Thyroid gland (tissue), 4 donors: ENCODE measurements around the gene PSMG3. TPM values are rescaled to one million over a fixed set of nuclear protein-coding genes. Genes with fewer than 3 reads are reported as not detected.

Source experiments
- DNase-seq, 2 donors: peaks; one replicate each; pipeline ENCODE4 v3.0.0-alpha.2; 2019
- H3K27ac ChIP-seq, 3 donors: fragments of 200-600 bp; sonication (generic); 1 replicate in 2 of 3; 2 replicates in 1 of 3; pipeline ENCODE4 v1.5.1; 2016 to 2019; ENCODE audit warnings: mild to moderate bottlenecking in 1 of 3, moderate library complexity in 1 of 3
- H3K27me3 ChIP-seq: fragments of 200-600 bp; sonication (generic); one replicate; pipeline ENCODE4 v1.5.1; 2019
- H3K36me3 ChIP-seq, 2 donors: fragments of 200-600 bp; sonication (generic); one replicate each; pipeline ENCODE4 v1.5.1; 2016 to 2019
- H3K4me1 ChIP-seq, 2 donors: fragments of 200-600 bp; sonication (generic); one replicate each; pipeline ENCODE4 v1.5.1; 2017 to 2019
- H3K4me3 ChIP-seq, 3 donors: fragments of 200-600 bp; sonication (generic); replicated peaks in 1 of 3; 1 replicate in 2 of 3; 2 replicates in 1 of 3; pipeline ENCODE4 v1.5.1; 2016; ENCODE audit warnings: mild to moderate bottlenecking in 1 of 3
- H3K9me3 ChIP-seq: fragments of 200-600 bp; sonication (generic); one replicate; pipeline ENCODE4 v1.5.1; 2017
- CTCF ChIP-seq, 6 experiments: fragments of 200-600 bp in 3 of 6; fragments of 450-650 bp in 3 of 6; sonication (generic) in 3 of 6; IDR thresholded peaks; one replicate each; pipeline ENCODE4 v1.5.1; 2016 to 2019; ENCODE audit warnings: antibody characterized with exemption in 6 of 6, mild to moderate bottlenecking in 2 of 6, inconsistent platforms in 1 of 6, moderate library complexity in 1 of 6
- POLR2A ChIP-seq, 2 donors: fragments of 450-650 bp; IDR thresholded peaks; one replicate each; pipeline ENCODE4 v1.6.1; 2017; ENCODE audit warnings: antibody characterized with exemption in 2 of 2, mild to moderate bottlenecking in 2 of 2, moderate library complexity in 1 of 2
- WGBS, 2 donors: methylation state at CpG; one replicate each; pipeline ENCODE4 v1.1.5; 2017; 5-methylcytosine and 5-hydroxymethylcytosine counted together
- intact Hi-C: fragments of 100-400 bp; cut with DNase I; formaldehyde crosslinking; loops from one replicate; pipeline ENCODE4 v1.15.1; 2023
- total RNA-seq, 4 donors: library from RNA; depleted of rRNA; stranded (reverse); fragments of >200 nt; gene quantifications; one replicate each; pipeline ENCODE4 v1.2.3, GENCODE V29; 2016

PSMG3 gene
- total RNA-seq, 4 donors from 2014 or later, result 28.1 to 65.6 (median 50.2) TPM

- DNase-seq, result no peak
- Histone ChIP-seq H3K36me3 (no peaks in the 10 kb centered on the region), H3K4me3 (no peak overlapping the region), H3K27me3 (no peaks in the 10 kb centered on the region), H3K4me1 (peaks cover 0 to 3% of the 10 kb centered on the region in 2 donors), H3K27ac (no peak overlapping the region), H3K9me3 (no peaks in the 10 kb centered on the region)
- WGBS, 2 donors, result 89 to 92% methylated on average over 6 of the region's 6 CpGs
- intact Hi-C loops, result loop anchor here (10.0 kb wide), 1 partner anchor 776 kb away; the partner anchor contains the start of gene EIF3B
- TF ChIP-seq CTCF (IDR thresholded peaks at IDR 0.05) (no peak), POLR2A (IDR thresholded peaks at IDR 0.05) (no peak)
Measured at GRCh38 chr7:1578513-1578912, 8.7 kb upstream of the PSMG3 start.

GRCh38 chr7:1576521-1577253 is 6.9 kb upstream of the PSMG3 start:
- Histone ChIP-seq H3K27ac (no peak overlapping the region), H3K9me3 (no peaks in the 10 kb centered on the region), H3K36me3 (no peaks in the 10 kb centered on the region), H3K4me1 (peaks cover 0 to 4% of the 10 kb centered on the region in 2 donors), H3K27me3 (no peaks in the 10 kb centered on the region), H3K4me3 (no peak overlapping the region)
- no peak for TF ChIP-seq CTCF (IDR thresholded peaks at IDR 0.05)
- TF ChIP-seq POLR2A (IDR thresholded peaks at IDR 0.05), result no peak
- intact Hi-C loops, result loop anchor here (10.0 kb wide), 1 partner anchor 778 kb away; the partner anchor contains the start of gene EIF3B
- WGBS, 2 donors, result 58 to 68% methylated on average over 15 of the region's 15 CpGs
- DNase-seq, result no peak

- WGBS, 2 donors, result 90 to 92% methylated on average over 7 of the region's 7 CpGs
- H3K27me3 ChIP-seq, result no peaks in the 10 kb centered on the region
- intact Hi-C loops, result loop anchor here (10.0 kb wide), 1 partner anchor 779 kb away; the partner anchor contains the start of gene EIF3B
Measured at GRCh38 chr7:1575809-1576208, 6.0 kb upstream of the PSMG3 start.

GRCh38 chr7:1572111-1572822 is 2.4 kb upstream of the PSMG3 start:
- TF ChIP-seq CTCF (IDR thresholded peaks at IDR 0.05) (no peak), POLR2A (IDR thresholded peaks at IDR 0.05) (no peak)
- no peaks in the 10 kb centered on the region for H3K36me3 ChIP-seq
- no peaks in the 10 kb centered on the region for H3K9me3 ChIP-seq
- 90 to 92% methylated on average over 7 of the region's 7 CpGs for WGBS, 2 donors
- no peak for DNase-seq
- H3K27me3 ChIP-seq, result no peaks in the 10 kb centered on the region
- H3K4me3 ChIP-seq, result no peak overlapping the region
- no peak overlapping the region for H3K27ac ChIP-seq
- peaks cover 17 to 28% of the 10 kb centered on the region in 2 donors for H3K4me1 ChIP-seq
- intact Hi-C loops, result loop anchor here (10.0 kb wide), 1 partner anchor 783 kb away; the partner anchor contains the start of gene EIF3B

More at GRCh38 chr7:1575809-1576208, 6.0 kb upstream of the PSMG3 start:
- DNase-seq, result no peak
- no peak overlapping the region for H3K4me3 ChIP-seq
- TF ChIP-seq CTCF (IDR thresholded peaks at IDR 0.05), result no peak
- no peak for TF ChIP-seq POLR2A (IDR thresholded peaks at IDR 0.05)
- H3K36me3 ChIP-seq, result no peaks in the 10 kb centered on the region
- H3K27ac ChIP-seq, result no peak overlapping the region
- peaks cover 3 to 12% of the 10 kb centered on the region in 2 donors for H3K4me1 ChIP-seq
- H3K9me3 ChIP-seq, result no peaks in the 10 kb centered on the region
